H1 (cell line): Measurements from ENCODE around the gene COMMD6. TPM values are rescaled to one million over a fixed set of nuclear protein-coding genes. Genes with fewer than 3 reads are reported as not detected.

Experiments used
- CBX8 ChIP-seq: fragments of 300-800, 300-1000 bp; sonication (generic); IDR thresholded peaks from 2 replicates; pipeline ENCODE4 v1.7.1; 2016; ENCODE audit warnings: low read depth, low read length, borderline replicate concordance
- HDAC6 ChIP-seq: IDR thresholded peaks from one replicate; pipeline ENCODE4 v1.7.1; 2012; ENCODE audit warnings: low read depth, mild to moderate bottlenecking, inconsistent platforms, low read length, moderate library complexity
- SP4 ChIP-seq: IDR thresholded peaks from 2 replicates; pipeline ENCODE4 v1.6.1; 2012; ENCODE audit warnings: low read length, inconsistent platforms
- SRF ChIP-seq: IDR thresholded peaks from 2 replicates; pipeline ENCODE4 v1.6.1; 2011; ENCODE audit warnings: mild to moderate bottlenecking, low read depth, low read length, moderate library complexity
- TAF1 ChIP-seq: IDR thresholded peaks from 2 replicates; pipeline ENCODE4 v1.6.1; 2011; ENCODE audit warnings: mild to moderate bottlenecking, low read depth, low read length
- polyA plus RNA-seq, 7 experiments: library from polyadenylated mRNA; depleted of rRNA in 3 of 7; stranded (reverse) in 5 of 7; unstranded in 2 of 7; fragments of >200 nt in 5 of 7; fragments of 200-250 nt in 2 of 7; gene quantifications; 1 replicate in 5 of 7; 2 replicates in 1 of 7; 4 replicates in 1 of 7; pipeline versions ENCODE4 v1.2.1 to v1.2.3, GENCODE V29; 2011 to 2013; ENCODE audit warnings: missing spikeins in 2 of 7, mixed read lengths in 2 of 7
- total RNA-seq: library from RNA; stranded (reverse); fragmentation: NEBNext Ultra II Directional; extraction: Animal tissue kit (Norgen Biotek cat#: 25700); gene quantifications from 2 replicates; pipeline ENCODE4 v1.2.1, GENCODE V29; 2021
- TF ChIP-seq, protein P1 (sequence below): fragments of 300-600 bp; sonication (generic); IDR thresholded peaks from 2 replicates; pipeline ENCODE4 v1.7.1; 2012; ENCODE audit warnings: low read length, moderate library complexity, mild to moderate bottlenecking, inconsistent platforms; ENCODE audit not compliant: insufficient replicate concordance

Gene COMMD6
- total and polyA plus RNA-seq, 2 of the 8 experiments (the other 6 are each of a cell fraction or from before 2014, with no cell fraction given), result 53.2 to 122 TPM

DNA sequence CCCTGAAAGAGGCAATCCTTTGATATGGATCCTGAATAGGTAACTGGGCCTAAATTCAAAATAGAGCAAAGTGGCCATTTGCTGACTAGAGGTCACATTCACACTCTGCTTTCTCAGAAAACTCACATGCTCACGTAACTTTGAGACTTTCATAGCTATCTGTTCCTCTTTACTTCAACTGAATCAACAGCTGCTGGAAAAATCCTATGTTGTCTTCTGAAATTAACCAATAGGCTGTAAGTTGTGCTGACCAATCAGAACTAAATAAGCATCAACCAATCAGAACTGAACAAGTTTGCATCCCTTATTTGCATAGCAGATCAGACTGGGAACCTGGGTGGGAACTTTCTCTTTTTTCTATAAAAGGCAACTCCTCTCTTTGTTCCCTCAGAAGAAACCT lies 31.6 kb downstream of the COMMD6 start (continued):
- TF ChIP-seq, protein P1, sequence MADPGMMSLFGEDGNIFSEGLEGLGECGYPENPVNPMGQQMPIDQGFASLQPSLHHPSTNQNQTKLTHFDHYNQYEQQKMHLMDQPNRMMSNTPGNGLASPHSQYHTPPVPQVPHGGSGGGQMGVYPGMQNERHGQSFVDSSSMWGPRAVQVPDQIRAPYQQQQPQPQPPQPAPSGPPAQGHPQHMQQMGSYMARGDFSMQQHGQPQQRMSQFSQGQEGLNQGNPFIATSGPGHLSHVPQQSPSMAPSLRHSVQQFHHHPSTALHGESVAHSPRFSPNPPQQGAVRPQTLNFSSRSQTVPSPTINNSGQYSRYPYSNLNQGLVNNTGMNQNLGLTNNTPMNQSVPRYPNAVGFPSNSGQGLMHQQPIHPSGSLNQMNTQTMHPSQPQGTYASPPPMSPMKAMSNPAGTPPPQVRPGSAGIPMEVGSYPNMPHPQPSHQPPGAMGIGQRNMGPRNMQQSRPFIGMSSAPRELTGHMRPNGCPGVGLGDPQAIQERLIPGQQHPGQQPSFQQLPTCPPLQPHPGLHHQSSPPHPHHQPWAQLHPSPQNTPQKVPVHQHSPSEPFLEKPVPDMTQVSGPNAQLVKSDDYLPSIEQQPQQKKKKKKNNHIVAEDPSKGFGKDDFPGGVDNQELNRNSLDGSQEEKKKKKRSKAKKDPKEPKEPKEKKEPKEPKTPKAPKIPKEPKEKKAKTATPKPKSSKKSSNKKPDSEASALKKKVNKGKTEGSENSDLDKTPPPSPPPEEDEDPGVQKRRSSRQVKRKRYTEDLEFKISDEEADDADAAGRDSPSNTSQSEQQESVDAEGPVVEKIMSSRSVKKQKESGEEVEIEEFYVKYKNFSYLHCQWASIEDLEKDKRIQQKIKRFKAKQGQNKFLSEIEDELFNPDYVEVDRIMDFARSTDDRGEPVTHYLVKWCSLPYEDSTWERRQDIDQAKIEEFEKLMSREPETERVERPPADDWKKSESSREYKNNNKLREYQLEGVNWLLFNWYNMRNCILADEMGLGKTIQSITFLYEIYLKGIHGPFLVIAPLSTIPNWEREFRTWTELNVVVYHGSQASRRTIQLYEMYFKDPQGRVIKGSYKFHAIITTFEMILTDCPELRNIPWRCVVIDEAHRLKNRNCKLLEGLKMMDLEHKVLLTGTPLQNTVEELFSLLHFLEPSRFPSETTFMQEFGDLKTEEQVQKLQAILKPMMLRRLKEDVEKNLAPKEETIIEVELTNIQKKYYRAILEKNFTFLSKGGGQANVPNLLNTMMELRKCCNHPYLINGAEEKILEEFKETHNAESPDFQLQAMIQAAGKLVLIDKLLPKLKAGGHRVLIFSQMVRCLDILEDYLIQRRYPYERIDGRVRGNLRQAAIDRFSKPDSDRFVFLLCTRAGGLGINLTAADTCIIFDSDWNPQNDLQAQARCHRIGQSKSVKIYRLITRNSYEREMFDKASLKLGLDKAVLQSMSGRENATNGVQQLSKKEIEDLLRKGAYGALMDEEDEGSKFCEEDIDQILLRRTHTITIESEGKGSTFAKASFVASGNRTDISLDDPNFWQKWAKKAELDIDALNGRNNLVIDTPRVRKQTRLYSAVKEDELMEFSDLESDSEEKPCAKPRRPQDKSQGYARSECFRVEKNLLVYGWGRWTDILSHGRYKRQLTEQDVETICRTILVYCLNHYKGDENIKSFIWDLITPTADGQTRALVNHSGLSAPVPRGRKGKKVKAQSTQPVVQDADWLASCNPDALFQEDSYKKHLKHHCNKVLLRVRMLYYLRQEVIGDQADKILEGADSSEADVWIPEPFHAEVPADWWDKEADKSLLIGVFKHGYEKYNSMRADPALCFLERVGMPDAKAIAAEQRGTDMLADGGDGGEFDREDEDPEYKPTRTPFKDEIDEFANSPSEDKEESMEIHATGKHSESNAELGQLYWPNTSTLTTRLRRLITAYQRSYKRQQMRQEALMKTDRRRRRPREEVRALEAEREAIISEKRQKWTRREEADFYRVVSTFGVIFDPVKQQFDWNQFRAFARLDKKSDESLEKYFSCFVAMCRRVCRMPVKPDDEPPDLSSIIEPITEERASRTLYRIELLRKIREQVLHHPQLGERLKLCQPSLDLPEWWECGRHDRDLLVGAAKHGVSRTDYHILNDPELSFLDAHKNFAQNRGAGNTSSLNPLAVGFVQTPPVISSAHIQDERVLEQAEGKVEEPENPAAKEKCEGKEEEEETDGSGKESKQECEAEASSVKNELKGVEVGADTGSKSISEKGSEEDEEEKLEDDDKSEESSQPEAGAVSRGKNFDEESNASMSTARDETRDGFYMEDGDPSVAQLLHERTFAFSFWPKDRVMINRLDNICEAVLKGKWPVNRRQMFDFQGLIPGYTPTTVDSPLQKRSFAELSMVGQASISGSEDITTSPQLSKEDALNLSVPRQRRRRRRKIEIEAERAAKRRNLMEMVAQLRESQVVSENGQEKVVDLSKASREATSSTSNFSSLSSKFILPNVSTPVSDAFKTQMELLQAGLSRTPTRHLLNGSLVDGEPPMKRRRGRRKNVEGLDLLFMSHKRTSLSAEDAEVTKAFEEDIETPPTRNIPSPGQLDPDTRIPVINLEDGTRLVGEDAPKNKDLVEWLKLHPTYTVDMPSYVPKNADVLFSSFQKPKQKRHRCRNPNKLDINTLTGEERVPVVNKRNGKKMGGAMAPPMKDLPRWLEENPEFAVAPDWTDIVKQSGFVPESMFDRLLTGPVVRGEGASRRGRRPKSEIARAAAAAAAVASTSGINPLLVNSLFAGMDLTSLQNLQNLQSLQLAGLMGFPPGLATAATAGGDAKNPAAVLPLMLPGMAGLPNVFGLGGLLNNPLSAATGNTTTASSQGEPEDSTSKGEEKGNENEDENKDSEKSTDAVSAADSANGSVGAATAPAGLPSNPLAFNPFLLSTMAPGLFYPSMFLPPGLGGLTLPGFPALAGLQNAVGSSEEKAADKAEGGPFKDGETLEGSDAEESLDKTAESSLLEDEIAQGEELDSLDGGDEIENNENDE, result no peak
- no peak for TF ChIP-seq CBX8
- TF ChIP-seq TAF1, result no peak
- TF ChIP-seq HDAC6, result no peak
- no peak for TF ChIP-seq SRF
- TF ChIP-seq SP4, result no peak
